Astrocyte (in vitro differentiated cells and primary cell): Measurements from ENCODE around the gene NCMAP. TPM values are rescaled to one million over a fixed set of nuclear protein-coding genes. Genes with fewer than 3 reads are reported as not detected.
A peak's percentile ranks its signal among the peaks of the same experiment; 100 is the strongest.

ENCODE experiments used
- DNase-seq: peaks from one replicate; pipeline ENCODE4 v3.0.0-alpha.2; 2010; ENCODE audit warnings: low read depth
- FAIRE-seq: peaks from 2 replicates; lab custom pipeline; 2011; peaks lifted over from hg19 to GRCh38; lab: Jason Lieb, UNC
- H2AFZ ChIP-seq: 2 replicates; pipeline ENCODE4 v1.6.0; 2012; ENCODE audit warnings: low read depth, low read length, inconsistent platforms
- H3K27ac ChIP-seq: 2 replicates; pipeline ENCODE4 v1.5.1; 2011; ENCODE audit warnings: low read depth, low read length, inconsistent platforms
- H3K27me3 ChIP-seq: 2 replicates; pipeline ENCODE4 v1.6.0; 2011; ENCODE audit warnings: low read length, inconsistent platforms; ENCODE audit not compliant: insufficient read depth
- H3K36me3 ChIP-seq: 2 replicates; pipeline ENCODE4 v1.5.1; 2011; ENCODE audit warnings: low read length, inconsistent platforms; ENCODE audit not compliant: insufficient read depth
- H3K4me1 ChIP-seq: 2 replicates; pipeline ENCODE4 v1.5.1; 2011; ENCODE audit warnings: low read length, inconsistent platforms; ENCODE audit not compliant: insufficient read depth
- H3K4me2 ChIP-seq: 2 replicates; pipeline ENCODE4 v1.6.0; 2012; ENCODE audit warnings: low read length, inconsistent platforms
- H3K4me3 ChIP-seq: 2 replicates; pipeline ENCODE4 v1.5.1; 2011; ENCODE audit warnings: low read depth, mild to moderate bottlenecking, low read length, inconsistent platforms; ENCODE audit not compliant: insufficient read depth
- H3K79me2 ChIP-seq: 2 replicates; pipeline ENCODE4 v1.6.0; 2012; ENCODE audit warnings: mild to moderate bottlenecking, low read length, inconsistent platforms; ENCODE audit not compliant: insufficient read depth
- H3K9ac ChIP-seq: 2 replicates; pipeline ENCODE4 v1.6.0; 2012; ENCODE audit warnings: mild to moderate bottlenecking, low read length, inconsistent platforms
- H3K9me3 ChIP-seq: 2 replicates; pipeline ENCODE4 v1.5.1; 2012; ENCODE audit warnings: low read depth, mild to moderate bottlenecking, low read length, inconsistent platforms; ENCODE audit not compliant: insufficient read depth
- H4K20me1 ChIP-seq: 2 replicates; pipeline ENCODE4 v1.6.0; 2012; ENCODE audit warnings: low read length, inconsistent platforms; ENCODE audit not compliant: insufficient read depth
- H3K27ac Mint-ChIP-seq: one replicate; pipeline ENCODE4 v1.8.0; 2021; ENCODE audit warnings: mild to moderate bottlenecking, mixed read lengths; ENCODE audit not compliant: unreplicated experiment
- H3K27me3 Mint-ChIP-seq: one replicate; pipeline ENCODE4 v1.8.0; 2021; ENCODE audit warnings: low read depth, mixed read lengths; ENCODE audit not compliant: unreplicated experiment
- H3K36me3 Mint-ChIP-seq: one replicate; pipeline ENCODE4 v1.8.0; 2021; ENCODE audit warnings: low read depth, mixed read lengths; ENCODE audit not compliant: unreplicated experiment
- H3K4me1 Mint-ChIP-seq: one replicate; pipeline ENCODE4 v1.8.0; 2021; ENCODE audit warnings: low read depth, mixed read lengths; ENCODE audit not compliant: unreplicated experiment
- H3K4me3 Mint-ChIP-seq: one replicate; pipeline ENCODE4 v1.8.0; 2021; ENCODE audit warnings: mild to moderate bottlenecking, moderate library complexity, mixed read lengths; ENCODE audit not compliant: unreplicated experiment
- H3K9me3 Mint-ChIP-seq: one replicate; pipeline ENCODE4 v1.8.0; 2021; ENCODE audit warnings: mild to moderate bottlenecking, mixed read lengths; ENCODE audit not compliant: unreplicated experiment
- CTCF ChIP-seq: IDR thresholded peaks from 2 replicates; pipeline ENCODE4 v1.5.1; 2011; ENCODE audit warnings: low read depth, mild to moderate bottlenecking, inconsistent platforms, low read length, moderate library complexity; ENCODE audit not compliant: insufficient read depth
- EZH2 ChIP-seq: IDR thresholded peaks from 2 replicates; pipeline ENCODE4 v1.6.1; 2012; ENCODE audit warnings: mild to moderate bottlenecking, low read length, inconsistent platforms; ENCODE audit not compliant: insufficient read depth
- total RNA-seq: library from RNA; stranded (reverse); gene quantifications from 2 replicates; pipeline ENCODE4 v1.2.1, GENCODE V29; 2021

The NCMAP gene
- total RNA-seq, 1 donor from 2014 or later: not detected

- peak overlapping the region; percentile 24 for H2AFZ ChIP-seq
- peaks cover 2% of the 10 kb centered on the region for H3K4me1 Mint-ChIP-seq
- no peaks in the 10 kb centered on the region for H3K79me2 ChIP-seq
- no peaks in the 10 kb centered on the region for H4K20me1 ChIP-seq
- no peak overlapping the region for H3K4me3 ChIP-seq
- H3K4me1 ChIP-seq: peaks cover 4% of the 10 kb centered on the region
- H3K36me3 ChIP-seq: no peaks in the 10 kb centered on the region
- H3K27ac ChIP-seq: no peak overlapping the region
- DNase-seq (no peak), FAIRE-seq (no peak)
- H3K27me3 Mint-ChIP-seq: no peaks in the 10 kb centered on the region
- H3K9me3 ChIP-seq: no peaks in the 10 kb centered on the region
- TF ChIP-seq EZH2 (no peak), CTCF (no peak)
- H3K4me2 ChIP-seq: no peak overlapping the region
- no peak overlapping the region for H3K9ac ChIP-seq
- H3K27me3 ChIP-seq: no peaks in the 10 kb centered on the region
- H3K4me3 Mint-ChIP-seq: no peak overlapping the region
- H3K27ac Mint-ChIP-seq: no peak overlapping the region
- no peaks in the 10 kb centered on the region for H3K36me3 Mint-ChIP-seq
- peaks cover 2% of the 10 kb centered on the region for H3K9me3 Mint-ChIP-seq
Measured at GRCh38 chr1:24575905-24576587, 20.2 kb downstream of the NCMAP start.

- Histone ChIP-seq H3K27me3 (no peaks in the 10 kb centered on the region), H3K9ac (no peak overlapping the region), H3K4me3 (no peak overlapping the region), H3K9me3 (no peaks in the 10 kb centered on the region), H3K36me3 (no peaks in the 10 kb centered on the region), H3K79me2 (no peaks in the 10 kb centered on the region), H4K20me1 (no peaks in the 10 kb centered on the region), H3K4me2 (no peak overlapping the region), H2AFZ (no peak overlapping the region), H3K27ac (no peak overlapping the region), H3K4me1 (peaks cover 4% of the 10 kb centered on the region)
- H3K4me3 Mint-ChIP-seq: no peak overlapping the region
- TF ChIP-seq EZH2 (no peak), CTCF (no peak)
- peaks cover 2% of the 10 kb centered on the region for H3K4me1 Mint-ChIP-seq
- H3K36me3 Mint-ChIP-seq: no peaks in the 10 kb centered on the region
- H3K27me3 Mint-ChIP-seq: no peaks in the 10 kb centered on the region
- H3K27ac Mint-ChIP-seq: no peak overlapping the region
- FAIRE-seq: no peak
- H3K9me3 Mint-ChIP-seq: peaks cover 16% of the 10 kb centered on the region
- no peak for DNase-seq
Measured at GRCh38 chr1:24578846-24579245, 23.0 kb downstream of the NCMAP start.

- no peak overlapping the region for H3K4me2 ChIP-seq
- Mint-ChIP-seq H3K4me1 (peaks cover 2% of the 10 kb centered on the region), H3K36me3 (no peaks in the 10 kb centered on the region), H3K27me3 (peaks cover 12% of the 10 kb centered on the region), H3K9me3 (peaks cover 16% of the 10 kb centered on the region), H3K4me3 (no peak overlapping the region), H3K27ac (no peak overlapping the region)
- no peaks in the 10 kb centered on the region for H3K9me3 ChIP-seq
- no peak for FAIRE-seq
- no peak overlapping the region for H3K4me3 ChIP-seq
- TF ChIP-seq EZH2 (no peak), CTCF (no peak)
- H3K36me3 ChIP-seq: no peaks in the 10 kb centered on the region
- no peak overlapping the region for H3K9ac ChIP-seq
- DNase-seq: no peak
- H2AFZ ChIP-seq: no peak overlapping the region
- H3K79me2 ChIP-seq: no peaks in the 10 kb centered on the region
- H3K27ac ChIP-seq: no peak overlapping the region
- H3K27me3 ChIP-seq: peaks cover 7% of the 10 kb centered on the region
- H3K4me1 ChIP-seq: peaks cover 4% of the 10 kb centered on the region
- H4K20me1 ChIP-seq: no peaks in the 10 kb centered on the region
Measured at GRCh38 chr1:24580756-24581155, 24.9 kb downstream of the NCMAP start.
